PC-3 (cell line): Measurements from ENCODE around the gene IFT25. TPM values are rescaled to one million over a fixed set of nuclear protein-coding genes. Genes with fewer than 3 reads are reported as not detected.

Experiments used
- ATAC-seq: fragments of 200-7000 bp; cut with Tn5 transposase; 2 replicates; pipeline ENCODE4 v1.9.1; 2020; ENCODE audit warnings: mild to moderate bottlenecking, moderate library complexity
- BruUV-seq: library from RNA; stranded (reverse); fragments of 400-500 nt; replicated peaks from 2 replicates; lab custom pipeline; 2021; lab: Mats Ljungman, UMichigan
- CTCF ChIA-PET: fragments of 300-600 bp; sonication (Branson Sonifier 250); formaldehyde crosslinking; loops from one replicate; lab custom pipeline; 2022; ENCODE audit warnings: antibody characterized with exemption; lab: Charles Lee
- POLR2A ChIA-PET: fragments of 300-600 bp; sonication (Branson Sonifier 250); formaldehyde crosslinking; loops from one replicate; lab custom pipeline; 2022; ENCODE audit warnings: antibody characterized with exemption; ENCODE audit not compliant: unreplicated experiment; lab: Charles Lee
- DNase-seq: peaks from one replicate; pipeline ENCODE4 v3.0.0-alpha.2; 2015
- H2AFZ ChIP-seq: fragments of 300-600 bp; sonication (generic); 2 replicates; pipeline ENCODE4 v1.6.0; 2016; ENCODE audit warnings: antibody characterized with exemption, low read length
- H3F3A ChIP-seq: fragments of 300-600 bp; sonication (generic); one replicate; pipeline ENCODE4 v1.6.0; 2017; ENCODE audit warnings: antibody characterized with exemption, low read length, control low read depth, mild to moderate bottlenecking; ENCODE audit not compliant: unreplicated experiment
- H3K27ac ChIP-seq: fragments of 300-600 bp; sonication (generic); 2 replicates; pipeline ENCODE4 v1.5.1; 2016; ENCODE audit warnings: mild to moderate bottlenecking, low read length
- H3K27me3 ChIP-seq: fragments of 300-600 bp; sonication (generic); 2 replicates; pipeline ENCODE4 v1.6.1; 2016; ENCODE audit warnings: low read length, mixed read lengths
- H3K36me3 ChIP-seq: fragments of 300-600 bp; sonication (generic); 2 replicates; pipeline ENCODE4 v1.6.1; 2016; ENCODE audit warnings: low read depth, mixed run types, low read length, mixed read lengths
- H3K4me1 ChIP-seq: fragments of 300-600 bp; sonication (generic); 2 replicates; pipeline ENCODE4 v1.5.1; 2016; ENCODE audit warnings: low read length; ENCODE audit not compliant: insufficient read depth
- H3K4me2 ChIP-seq: fragments of 300-600 bp; sonication (generic); 2 replicates; pipeline ENCODE4 v1.6.0; 2016; ENCODE audit warnings: low read length
- H3K4me3 ChIP-seq: fragments of 300-600 bp; sonication (generic); 2 replicates; pipeline ENCODE4 v1.5.1; 2016; ENCODE audit warnings: mild to moderate bottlenecking, low read length, mixed read lengths
- H3K79me2 ChIP-seq: fragments of 300-600 bp; sonication (generic); 2 replicates; pipeline ENCODE4 v1.6.1; 2017; ENCODE audit warnings: low read length, mixed read lengths
- H3K9ac ChIP-seq: fragments of 300-600 bp; sonication (generic); 2 replicates; pipeline ENCODE4 v1.6.0; 2016; ENCODE audit warnings: mild to moderate bottlenecking, low read length
- H3K9me2 ChIP-seq: fragments of 300-600 bp; sonication (generic); replicated peaks from 2 replicates; pipeline ENCODE4 v1.6.1; 2016; ENCODE audit warnings: mixed run types, low read length, mixed read lengths
- H3K9me3 ChIP-seq: fragments of 300-600 bp; sonication (generic); 2 replicates; pipeline ENCODE4 v1.6.1; 2016; ENCODE audit warnings: low read length, mixed read lengths
- H4K20me1 ChIP-seq: fragments of 300-600 bp; sonication (generic); 2 replicates; pipeline ENCODE4 v1.6.1; 2016; ENCODE audit warnings: low read length, mixed read lengths
- EZH2 ChIP-seq: fragments of 300-600 bp; sonication (generic); IDR thresholded peaks from one replicate; pipeline ENCODE4 v1.6.1; 2017; ENCODE audit warnings: antibody characterized with exemption, mild to moderate bottlenecking, low read length; ENCODE audit not compliant: unreplicated experiment
- EZH2phosphoT487 ChIP-seq: fragments of 300-600 bp; sonication (generic); IDR thresholded peaks from 2 replicates; pipeline ENCODE4 v1.6.1; 2018; ENCODE audit warnings: mild to moderate bottlenecking, antibody characterized with exemption, low read length, borderline replicate concordance
- intact Hi-C: fragments of 100-400 bp; cut with micrococcal nuclease; formaldehyde crosslinking; loops from 2 replicates; pipeline ENCODE4 v1.9.0; 2023
- total RNA-seq: library from RNA; depleted of rRNA; stranded (reverse); fragments of >200 nt; gene quantifications from 2 replicates; pipeline ENCODE4 v1.2.3, GENCODE V29; 2014
- TF ChIP-seq, protein P1 (sequence below): fragments of 300-600 bp; sonication (generic); conservative IDR thresholded peaks from 2 replicates; pipeline ENCODE4 v1.5.1; 2017; ENCODE audit warnings: antibody characterized with exemption, low read depth, mild to moderate bottlenecking, low read length

IFT25 gene
- total RNA-seq, 1 experiment from 2014 or later: 66.7 TPM

DNA sequence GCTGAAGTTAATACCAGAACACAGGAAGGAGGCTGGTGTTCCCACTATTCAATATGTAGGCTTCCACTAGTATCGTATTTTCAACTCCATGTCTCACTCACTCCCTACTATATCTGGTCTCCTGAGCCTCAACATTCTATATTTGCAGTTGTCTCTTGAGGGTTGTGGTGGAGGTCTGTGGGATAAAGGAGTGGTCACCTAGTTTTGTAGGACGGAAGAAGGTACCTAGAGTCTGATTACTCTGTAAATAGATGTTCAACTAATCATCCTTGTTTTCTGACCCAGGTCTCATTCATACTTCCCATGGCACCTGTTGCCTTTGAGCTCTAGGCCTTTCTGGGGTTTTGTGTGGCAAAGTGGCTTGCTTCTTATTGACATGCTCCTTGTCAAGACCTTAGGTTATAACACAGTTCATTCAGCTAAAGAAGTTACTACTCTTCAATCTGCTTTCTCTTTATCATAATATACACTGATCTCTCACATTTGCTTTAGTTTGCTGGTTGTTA is 18.1 kb downstream of the IFT25 start:
- Histone ChIP-seq H3K9me3 (no peaks in the 10 kb centered on the region), H3K9me2 (no peaks in the 10 kb centered on the region), H3K4me3 (no peak overlapping the region), H3K4me1 (no peaks in the 10 kb centered on the region), H2AFZ (no peak overlapping the region), H4K20me1 (no peaks in the 10 kb centered on the region), H3F3A (no peaks in the 10 kb centered on the region), H3K27me3 (no peaks in the 10 kb centered on the region), H3K4me2 (no peak overlapping the region), H3K79me2 (no peaks in the 10 kb centered on the region), H3K36me3 (peaks cover 17% of the 10 kb centered on the region; the same call in 1 of the 2 replicates), H3K9ac (no peak overlapping the region), H3K27ac (no peak overlapping the region)
- DNase-seq (no peak), ATAC-seq (no peak)
- no TSS peak for BruUV-seq
- POLR2A ChIA-PET: no interaction called here
- intact Hi-C loops: no loop called here
- CTCF ChIA-PET: no interaction called here
- TF ChIP-seq EZH2phosphoT487 (no peak), EZH2 (no peak)
- TF ChIP-seq, protein P1, sequence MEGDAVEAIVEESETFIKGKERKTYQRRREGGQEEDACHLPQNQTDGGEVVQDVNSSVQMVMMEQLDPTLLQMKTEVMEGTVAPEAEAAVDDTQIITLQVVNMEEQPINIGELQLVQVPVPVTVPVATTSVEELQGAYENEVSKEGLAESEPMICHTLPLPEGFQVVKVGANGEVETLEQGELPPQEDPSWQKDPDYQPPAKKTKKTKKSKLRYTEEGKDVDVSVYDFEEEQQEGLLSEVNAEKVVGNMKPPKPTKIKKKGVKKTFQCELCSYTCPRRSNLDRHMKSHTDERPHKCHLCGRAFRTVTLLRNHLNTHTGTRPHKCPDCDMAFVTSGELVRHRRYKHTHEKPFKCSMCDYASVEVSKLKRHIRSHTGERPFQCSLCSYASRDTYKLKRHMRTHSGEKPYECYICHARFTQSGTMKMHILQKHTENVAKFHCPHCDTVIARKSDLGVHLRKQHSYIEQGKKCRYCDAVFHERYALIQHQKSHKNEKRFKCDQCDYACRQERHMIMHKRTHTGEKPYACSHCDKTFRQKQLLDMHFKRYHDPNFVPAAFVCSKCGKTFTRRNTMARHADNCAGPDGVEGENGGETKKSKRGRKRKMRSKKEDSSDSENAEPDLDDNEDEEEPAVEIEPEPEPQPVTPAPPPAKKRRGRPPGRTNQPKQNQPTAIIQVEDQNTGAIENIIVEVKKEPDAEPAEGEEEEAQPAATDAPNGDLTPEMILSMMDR: no peak

DNA sequence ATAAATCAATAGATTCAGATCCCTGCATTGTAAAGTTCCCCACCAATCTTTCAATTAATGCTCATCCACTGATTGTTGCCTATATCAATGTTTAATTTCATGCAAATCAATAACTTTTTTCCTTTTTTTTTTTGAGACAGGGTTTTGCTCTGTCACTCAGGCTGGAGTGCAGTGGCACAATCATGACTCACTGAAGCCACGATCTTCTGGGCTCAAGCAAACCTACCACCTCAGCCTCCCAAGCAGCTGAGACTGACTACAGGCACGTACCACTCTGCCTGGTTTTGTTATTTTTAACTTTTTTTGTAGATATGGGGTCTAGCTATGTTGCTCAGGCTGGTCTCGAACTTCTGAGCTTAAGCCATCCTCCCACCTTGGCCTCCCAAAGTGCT is 25.8 kb downstream of the IFT25 start:
- TF ChIP-seq, protein P1: no peak
- TF ChIP-seq EZH2: no peak
- TF ChIP-seq EZH2phosphoT487: no peak
- peak; percentile 54; the same call in 1 of the 2 replicates for ATAC-seq
- intact Hi-C loops: no loop called here

DNA sequence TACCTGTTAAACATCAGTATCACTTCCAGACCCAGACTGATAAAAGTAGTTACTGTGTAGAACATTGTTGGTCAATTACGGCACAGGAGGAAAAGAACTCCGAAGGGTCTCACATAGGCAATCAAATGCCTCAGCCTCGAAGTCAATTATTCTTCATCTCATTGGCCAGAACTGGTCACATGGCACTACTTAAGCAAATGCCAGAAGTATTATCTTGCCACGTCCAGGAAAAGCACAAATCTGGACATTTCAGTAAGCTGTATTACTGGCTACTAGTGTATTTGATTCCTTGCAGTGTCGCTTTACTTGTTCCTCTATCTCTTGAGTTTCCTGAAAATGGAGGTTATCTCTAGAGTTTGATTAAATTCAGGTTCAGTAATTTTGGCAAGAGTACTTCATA is 27.2 kb downstream of the IFT25 start:
- no peak for ATAC-seq
- DNase-seq: no peak
- no peaks in the 10 kb centered on the region for H3K27me3 ChIP-seq
- H3K36me3 ChIP-seq: peaks cover 16% of the 10 kb centered on the region
- peaks cover 12% of the 10 kb centered on the region; the same call in 1 of the 2 replicates for H3K4me1 ChIP-seq
- H3K9ac ChIP-seq: no peak overlapping the region
- peaks cover 4% of the 10 kb centered on the region for H3F3A ChIP-seq
- H3K79me2 ChIP-seq: no peaks in the 10 kb centered on the region
- no peaks in the 10 kb centered on the region for H3K9me2 ChIP-seq
- CTCF ChIA-PET: no interaction called here
- no TSS peak for BruUV-seq
- H3K27ac ChIP-seq: no peak overlapping the region
- H3K4me2 ChIP-seq: no peak overlapping the region
- intact Hi-C loops: no loop called here
- TF ChIP-seq, protein P1: no peak
- no peak for TF ChIP-seq EZH2
- TF ChIP-seq EZH2phosphoT487: no peak
- H3K4me3 ChIP-seq: no peak overlapping the region
- H3K9me3 ChIP-seq: no peaks in the 10 kb centered on the region
- no peaks in the 10 kb centered on the region for H4K20me1 ChIP-seq
- POLR2A ChIA-PET: no interaction called here
- no peak overlapping the region for H2AFZ ChIP-seq

More for the DNA sequence above, 25.8 kb downstream of the IFT25 start:
- Histone ChIP-seq H3K36me3 (peaks cover 22% of the 10 kb centered on the region), H3K79me2 (no peaks in the 10 kb centered on the region), H3K4me1 (peaks cover 12% of the 10 kb centered on the region; the same call in 1 of the 2 replicates), H3F3A (peaks cover 4% of the 10 kb centered on the region), H3K9me2 (no peaks in the 10 kb centered on the region), H3K4me3 (no peak overlapping the region), H3K4me2 (no peak overlapping the region), H3K27me3 (no peaks in the 10 kb centered on the region), H2AFZ (no peak overlapping the region), H3K9ac (no peak overlapping the region), H4K20me1 (no peaks in the 10 kb centered on the region), H3K9me3 (no peaks in the 10 kb centered on the region), H3K27ac (no peak overlapping the region)
- no peak for DNase-seq
- CTCF ChIA-PET: interaction anchor here (0.6 kb wide), 1 partner anchor 19 kb away, joined by 3 read pairs; no protein-coding TSS in a partner anchor
- POLR2A ChIA-PET: no interaction called here
- BruUV-seq: no TSS peak
